HAP-1 (cell line): ENCODE measurements around the gene ENDOD1.
"Not testable (repeated sequence)": the region's sequence is repeated elsewhere in the genome, so short reads cannot be mapped to it uniquely, and the experiment has no call there.

Source experiments
- DNase-seq, 2 experiments: peaks; one replicate each; pipeline ENCODE4 v3.0.0-alpha.2; 2016 to 2020; ENCODE audit warnings: low spot score in 2 of 2
- H3K27me3 ChIP-seq: fragments of 250-450 bp; sonication (Bioruptor Pico); 2 replicates; pipeline ENCODE4 v1.5.1; 2020; ENCODE audit warnings: low read depth, mild to moderate bottlenecking, moderate library complexity
- H3K36me3 ChIP-seq: fragments of 250-450 bp; sonication (Bioruptor Pico); replicated peaks from 2 replicates; pipeline ENCODE4 v1.5.1; 2020; ENCODE audit warnings: mild to moderate bottlenecking
- H3K4me1 ChIP-seq: fragments of 250-450 bp; sonication (Bioruptor Pico); 2 replicates; pipeline ENCODE4 v1.5.1; 2020; ENCODE audit warnings: mild to moderate bottlenecking
- H3K4me3 ChIP-seq: fragments of 250-450 bp; sonication (Bioruptor Pico); 2 replicates; pipeline ENCODE4 v1.5.1; 2020; ENCODE audit warnings: mild to moderate bottlenecking, moderate library complexity
- H3K9me3 ChIP-seq: fragments of 250-450 bp; sonication (Bioruptor Pico); 2 replicates; pipeline ENCODE4 v1.5.1; 2020; ENCODE audit warnings: mild to moderate bottlenecking, moderate library complexity
- in situ Hi-C: fragments of 300-500 bp; cut with MboI; formaldehyde crosslinking; loops from 3 replicates; pipeline ENCODE4 v1.14.3; 2020; ENCODE audit warnings: low sequenced_read_pairs, inconsistent platforms, mixed read lengths

The ENDOD1 gene

DNA sequence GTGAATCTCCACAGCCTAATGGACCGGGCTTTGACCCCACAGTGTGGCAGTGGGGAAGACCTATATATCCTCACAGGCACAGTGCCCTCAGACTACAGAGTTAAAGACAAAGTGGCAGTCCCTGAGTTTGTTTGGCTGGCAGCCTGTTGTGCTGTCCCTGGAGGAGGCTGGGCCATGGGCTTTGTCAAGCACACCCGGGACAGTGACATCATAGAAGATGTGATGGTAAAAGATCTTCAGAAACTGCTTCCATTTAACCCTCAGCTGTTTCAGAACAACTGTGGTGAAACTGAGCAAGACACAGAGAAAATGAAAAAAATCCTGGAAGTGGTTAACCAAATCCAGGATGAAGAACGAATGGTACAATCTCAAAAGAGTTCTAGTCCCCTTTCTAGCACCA lies 39.0 kb downstream of the ENDOD1 start:
- in situ Hi-C loops = no loop called here
- Histone ChIP-seq H3K27me3 (no peaks in the 10 kb centered on the region), H3K4me1 (no peaks in the 10 kb centered on the region), H3K9me3 (no peaks in the 10 kb centered on the region), H3K36me3 (no peaks in the 10 kb centered on the region), H3K4me3 (no peak overlapping the region)
- DNase-seq = no peak

DNA sequence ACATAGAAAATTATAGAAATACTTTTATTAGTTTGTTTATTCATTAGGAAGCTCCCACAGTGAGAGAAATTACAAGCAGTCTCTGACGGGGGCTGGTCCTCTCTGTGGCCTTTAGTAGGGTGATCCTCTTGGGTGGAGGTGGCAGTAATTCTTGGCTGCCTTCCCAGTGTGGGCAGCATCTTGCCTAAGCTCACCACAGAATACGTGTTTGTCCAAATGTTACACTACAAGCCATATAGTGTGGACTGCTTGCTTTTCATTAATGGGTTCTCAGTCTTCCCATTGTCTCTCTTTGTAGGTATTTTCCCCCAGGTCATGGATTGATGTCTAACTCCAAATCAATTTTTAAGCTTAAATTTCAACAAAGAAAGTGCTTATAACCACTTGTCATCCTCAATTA lies 43.3 kb downstream of the ENDOD1 start:
- DNase-seq = no peak
- Histone ChIP-seq H3K4me3 (no peak overlapping the region), H3K4me1 (no peaks in the 10 kb centered on the region), H3K9me3 (no peaks in the 10 kb centered on the region), H3K36me3 (no peaks in the 10 kb centered on the region), H3K27me3 (no peaks in the 10 kb centered on the region)
- in situ Hi-C loops = no loop called here

DNA sequence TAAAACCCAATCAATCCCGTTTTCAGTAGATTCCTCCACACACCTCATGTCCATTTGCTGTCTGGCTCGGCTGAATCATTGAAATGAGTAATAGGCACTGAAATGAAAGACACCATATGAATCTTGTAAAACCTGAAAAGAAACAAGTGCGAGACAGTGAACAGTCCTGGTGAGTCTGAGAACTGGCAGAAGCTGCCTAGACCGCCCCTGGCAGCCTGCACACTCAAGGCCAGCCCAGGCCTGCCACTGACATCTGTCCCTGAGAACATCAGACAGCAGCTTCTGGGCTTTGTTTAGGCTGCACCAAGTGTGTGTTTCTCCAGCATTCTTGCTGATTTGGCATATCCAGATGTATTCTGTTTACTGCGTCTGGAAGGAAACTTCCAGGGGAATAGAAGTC lies 44.8 kb downstream of the ENDOD1 start:
- Histone ChIP-seq H3K36me3 (no peaks in the 10 kb centered on the region), H3K27me3 (no peaks in the 10 kb centered on the region; the same call in 1 of the 2 replicates), H3K4me3 (no peak overlapping the region), H3K4me1 (no peaks in the 10 kb centered on the region), H3K9me3 (no peaks in the 10 kb centered on the region)
- DNase-seq = no peak
- in situ Hi-C loops = no loop called here

DNA sequence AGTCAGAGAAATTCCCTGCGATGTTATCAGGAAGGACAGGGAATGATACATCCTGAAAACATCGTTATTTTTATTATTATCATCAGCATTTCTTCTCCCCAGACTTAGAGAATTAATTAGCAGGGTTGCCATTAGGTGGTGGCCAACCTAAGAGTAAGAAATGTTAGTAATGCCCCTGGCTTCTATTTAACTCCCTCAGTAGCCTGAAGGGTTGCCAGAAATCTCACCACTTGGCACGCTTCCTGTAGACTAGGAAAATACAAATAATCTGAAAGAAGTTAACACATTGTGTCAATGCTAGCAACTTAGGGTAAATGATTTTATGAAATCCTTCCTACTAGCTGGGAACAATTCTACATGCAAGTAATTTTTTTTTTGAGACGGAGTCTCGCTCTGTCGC lies 45.5 kb downstream of the ENDOD1 start:
- H3K4me3 ChIP-seq = no peak overlapping the region
- in situ Hi-C loops = no loop called here

DNA sequence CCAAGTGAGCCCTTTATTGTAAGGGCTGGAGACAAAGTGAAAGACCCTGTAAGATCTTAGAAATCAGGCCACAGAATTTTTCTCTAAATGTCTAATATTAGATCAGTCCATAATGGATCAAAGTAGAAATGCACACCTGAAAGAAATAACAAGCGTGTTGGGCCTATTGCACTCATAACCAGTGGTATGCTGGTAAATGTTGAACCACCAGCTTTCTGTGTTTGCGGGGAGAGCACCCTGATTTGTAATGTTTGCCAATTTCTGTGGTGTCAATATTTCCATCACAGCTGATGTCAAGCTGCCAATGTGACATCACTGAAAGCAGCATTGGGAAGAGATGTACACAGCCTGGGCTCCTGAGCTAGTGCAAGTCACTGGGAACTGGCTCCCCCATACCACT lies 46.2 kb downstream of the ENDOD1 start:
- in situ Hi-C loops = no loop called here
- no peak overlapping the region for H3K4me3 ChIP-seq
- peaks cover 6% of the 10 kb centered on the region for H3K27me3 ChIP-seq
- no peaks in the 10 kb centered on the region for H3K9me3 ChIP-seq
- DNase-seq = no peak
- H3K4me1 ChIP-seq = no peaks in the 10 kb centered on the region
- H3K36me3 ChIP-seq = no peaks in the 10 kb centered on the region

More for the DNA sequence above, 45.5 kb downstream of the ENDOD1 start:
- no peak for DNase-seq
- Histone ChIP-seq H3K36me3 (no peaks in the 10 kb centered on the region), H3K4me1 (no peaks in the 10 kb centered on the region), H3K27me3 (peaks cover 4% of the 10 kb centered on the region), H3K9me3 (no peaks in the 10 kb centered on the region)

DNA sequence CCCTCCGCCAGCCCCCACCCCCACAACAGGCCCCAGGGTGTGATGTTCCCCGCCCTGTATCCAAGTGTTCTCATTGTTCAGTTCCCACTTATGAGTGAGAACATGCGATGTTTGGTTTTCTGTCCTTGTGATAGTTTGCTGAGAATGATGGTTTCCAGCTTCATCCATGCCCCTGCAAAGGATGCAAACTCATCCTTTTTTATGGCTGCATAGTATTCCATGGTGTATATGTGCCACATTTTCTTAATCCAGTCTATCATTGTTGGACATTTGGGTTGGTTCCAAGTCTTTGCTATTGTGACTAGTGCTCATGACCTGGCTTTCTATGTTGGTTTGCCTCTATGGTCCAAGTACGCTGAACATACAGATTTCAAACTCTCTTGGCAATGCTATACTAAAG lies 47.1 kb downstream of the ENDOD1 start:
- in situ Hi-C loops, H3K27me3 ChIP-seq, H3K36me3 ChIP-seq, DNase-seq, H3K4me3 ChIP-seq, H3K4me1 ChIP-seq, H3K9me3 ChIP-seq: not testable (repeated sequence)

DNA sequence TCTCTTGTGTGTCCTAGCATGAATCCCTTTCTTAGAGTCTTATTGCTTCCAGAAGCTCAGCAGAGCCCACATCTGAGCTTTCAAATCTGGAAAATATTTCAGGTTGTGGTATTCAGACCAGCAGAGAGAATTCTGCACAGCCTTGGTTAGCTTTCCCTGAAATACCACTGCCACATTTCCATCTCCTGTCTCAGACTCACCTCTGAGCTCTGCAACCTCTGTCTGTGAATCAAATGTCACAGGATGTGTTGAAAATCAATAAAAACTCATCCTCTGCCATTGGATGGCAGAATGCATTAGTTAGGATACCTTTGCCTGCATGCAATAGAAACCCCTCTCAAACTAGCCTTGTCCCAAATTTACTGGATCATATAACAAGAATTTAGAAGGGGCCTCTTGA lies 47.7 kb downstream of the ENDOD1 start:
- DNase-seq = no peak
- in situ Hi-C loops = no loop called here
- no peaks in the 10 kb centered on the region for H3K9me3 ChIP-seq
- no peaks in the 10 kb centered on the region for H3K4me1 ChIP-seq
- H3K36me3 ChIP-seq = no peaks in the 10 kb centered on the region
- H3K4me3 ChIP-seq = no peak overlapping the region
- H3K27me3 ChIP-seq = peaks cover 6% of the 10 kb centered on the region

DNA sequence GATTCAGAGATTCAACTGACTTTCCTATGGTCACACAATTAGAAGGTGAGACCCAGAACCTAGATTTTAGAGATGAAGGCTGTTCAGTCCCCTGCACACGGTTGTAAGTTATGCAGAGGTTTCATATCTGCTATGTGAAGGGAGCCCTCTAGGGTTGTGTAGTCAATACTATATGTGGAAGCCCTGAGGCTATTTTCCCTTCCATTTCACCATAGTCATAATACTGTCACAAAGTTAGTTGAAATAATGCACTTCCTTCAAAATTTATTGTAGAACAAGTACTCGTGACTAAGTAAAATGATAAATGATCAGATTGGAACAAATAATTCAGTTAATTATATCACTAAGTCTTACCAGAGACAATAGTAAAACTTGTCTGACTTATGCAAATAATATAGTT lies 48.8 kb downstream of the ENDOD1 start:
- DNase-seq = no peak
- Histone ChIP-seq H3K9me3 (no peaks in the 10 kb centered on the region), H3K4me1 (no peaks in the 10 kb centered on the region), H3K4me3 (no peak overlapping the region), H3K36me3 (no peaks in the 10 kb centered on the region), H3K27me3 (peaks cover 6% of the 10 kb centered on the region)
- in situ Hi-C loops = no loop called here

DNA sequence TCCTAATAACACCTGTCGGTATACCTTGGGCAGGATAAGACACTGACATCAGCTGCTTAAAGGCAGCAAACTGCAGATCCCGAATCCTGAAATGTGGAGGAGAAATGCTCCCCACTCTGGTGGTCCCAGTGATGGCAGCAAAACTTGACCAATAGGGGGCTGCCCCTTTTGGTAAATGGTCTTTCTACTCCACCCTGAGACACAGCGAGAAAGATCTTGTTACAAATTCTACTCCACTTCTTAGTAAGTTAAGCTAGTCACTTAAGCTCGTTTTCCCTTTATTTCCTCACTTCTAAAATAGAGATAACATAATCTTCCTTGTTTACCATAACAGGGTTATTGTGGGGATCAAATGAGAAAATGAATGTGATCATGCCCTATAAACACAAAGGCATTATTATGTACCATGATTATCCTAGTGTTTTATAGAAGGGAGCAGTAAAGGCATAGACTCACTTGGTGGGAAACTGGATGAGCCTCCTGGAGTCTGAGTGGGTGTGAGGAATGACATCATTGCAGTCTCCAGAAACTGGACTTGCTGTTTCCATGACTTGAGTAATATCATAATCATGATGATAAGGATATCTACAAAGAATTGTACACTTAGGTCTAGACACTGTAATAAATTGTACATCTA lies 50.9 kb downstream of the ENDOD1 start:
- in situ Hi-C loops = loop anchor here (10.0 kb wide), 1 partner anchor 624 kb away; no protein-coding TSS in a partner anchor

DNA sequence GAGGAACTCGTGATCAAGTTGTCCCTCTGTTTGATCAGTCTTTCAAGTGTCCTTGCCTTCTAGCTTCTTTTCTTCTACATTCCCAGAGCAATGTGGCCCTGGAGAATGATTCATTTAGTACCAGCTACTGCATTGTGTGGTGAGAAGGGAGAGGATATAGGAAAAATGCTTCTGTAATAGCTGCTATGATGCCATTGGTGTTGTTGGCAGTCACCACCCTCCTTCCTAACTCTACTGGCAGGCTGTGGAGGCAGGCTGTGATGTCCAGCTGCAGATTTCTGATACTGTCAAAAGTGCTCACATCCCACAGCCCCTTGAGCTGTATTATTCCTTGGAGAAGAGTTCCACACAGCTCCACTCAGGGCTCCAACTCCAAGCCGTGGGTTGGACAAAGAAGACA lies 52.8 kb downstream of the ENDOD1 start:
- H3K9me3 ChIP-seq = no peaks in the 10 kb centered on the region
- DNase-seq = no peak
- no peak overlapping the region for H3K4me3 ChIP-seq
- in situ Hi-C loops = loop anchor here (10.0 kb wide), 1 partner anchor 622 kb away; no protein-coding TSS in a partner anchor
- H3K4me1 ChIP-seq = no peaks in the 10 kb centered on the region
- no peaks in the 10 kb centered on the region for H3K36me3 ChIP-seq
- peaks cover 6% of the 10 kb centered on the region for H3K27me3 ChIP-seq

More for the DNA sequence above, 50.9 kb downstream of the ENDOD1 start:
- Histone ChIP-seq H3K4me1 (no peaks in the 10 kb centered on the region), H3K27me3 (peaks cover 6% of the 10 kb centered on the region), H3K4me3 (no peak overlapping the region), H3K36me3 (no peaks in the 10 kb centered on the region), H3K9me3 (no peaks in the 10 kb centered on the region)
- no peak for DNase-seq

DNA sequence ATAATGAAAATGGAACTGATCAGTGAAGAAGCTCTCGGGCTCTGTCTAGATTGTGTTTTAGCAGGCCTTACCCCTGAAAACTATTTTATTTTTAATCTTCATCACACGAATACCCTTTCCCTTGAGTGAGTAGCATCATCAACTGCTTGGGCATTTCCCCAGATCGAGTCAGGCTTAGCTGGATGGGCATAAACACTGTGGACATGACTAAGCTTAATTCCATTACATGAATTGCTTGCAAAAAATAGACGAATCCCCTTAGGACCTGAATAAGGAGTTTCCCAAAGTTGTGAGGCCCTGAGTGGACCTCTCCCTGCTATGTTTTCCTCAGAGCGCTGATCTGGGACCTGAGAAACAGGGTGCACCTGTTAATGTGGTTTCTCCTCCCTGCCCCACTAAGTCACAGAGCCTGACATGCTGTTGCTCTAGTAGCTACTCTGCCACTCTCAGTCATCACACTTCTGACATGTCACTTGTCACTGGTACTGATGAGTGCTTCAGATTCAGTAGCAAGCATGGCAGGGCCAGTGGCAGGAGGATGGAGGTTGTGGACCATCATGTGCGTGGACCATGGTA lies 53.5 kb downstream of the ENDOD1 start:
- Histone ChIP-seq H3K4me3 (no peak overlapping the region), H3K36me3 (no peaks in the 10 kb centered on the region), H3K9me3 (no peaks in the 10 kb centered on the region), H3K4me1 (no peaks in the 10 kb centered on the region), H3K27me3 (peaks cover 6% of the 10 kb centered on the region)
- no peak for DNase-seq
- in situ Hi-C loops = loop anchor here (10.0 kb wide), 1 partner anchor 622 kb away; no protein-coding TSS in a partner anchor

DNA sequence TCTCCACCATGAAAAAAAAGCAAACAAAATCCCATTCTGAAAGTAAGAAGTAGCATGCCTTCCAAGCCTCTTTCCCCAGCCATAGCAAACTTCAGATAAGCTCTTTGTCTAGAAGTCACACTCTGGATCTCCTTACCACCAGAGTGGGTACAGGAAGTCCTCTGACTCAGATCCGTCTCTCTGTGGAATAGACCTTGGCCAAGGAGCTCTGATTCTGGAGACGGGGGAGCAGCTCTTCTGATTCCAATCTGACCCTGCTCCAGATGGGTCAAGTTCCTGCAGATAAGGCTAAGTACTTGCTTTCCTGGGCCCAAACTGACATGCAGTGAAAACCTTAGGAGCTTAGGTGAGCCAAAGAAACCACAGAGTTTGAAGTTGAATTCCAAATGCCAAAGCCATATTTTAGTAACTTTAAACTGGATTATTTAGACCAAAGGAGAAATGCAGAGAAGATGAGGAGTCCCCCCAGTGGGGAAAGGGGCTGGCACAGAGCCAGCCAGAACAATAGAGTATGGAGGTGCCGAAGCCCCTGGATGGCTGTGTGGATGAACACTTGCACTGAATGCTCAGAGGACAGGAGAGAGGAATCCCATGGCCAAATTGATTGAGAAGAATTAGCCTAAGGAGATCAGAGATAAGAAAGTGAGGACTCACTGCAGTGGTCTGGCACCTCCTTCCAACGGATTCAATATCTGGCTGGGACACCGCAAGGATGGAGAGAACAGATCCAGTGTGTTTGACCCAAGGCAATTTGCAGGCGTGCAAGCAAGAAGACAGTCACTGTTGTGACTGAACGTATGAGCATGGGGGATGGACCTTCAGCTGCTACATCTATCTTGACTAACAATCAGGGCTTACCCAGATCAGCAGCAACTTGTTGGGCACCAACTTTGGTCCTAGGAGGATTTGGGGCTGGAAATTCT lies 54.9 kb downstream of the ENDOD1 start:
- DNase-seq = no peak
- in situ Hi-C loops = loop anchor here (10.0 kb wide), 1 partner anchor 620 kb away; no protein-coding TSS in a partner anchor
- H3K9me3 ChIP-seq = no peaks in the 10 kb centered on the region
- H3K4me1 ChIP-seq = no peaks in the 10 kb centered on the region
- H3K27me3 ChIP-seq = peaks cover 6% of the 10 kb centered on the region
- H3K4me3 ChIP-seq = no peak overlapping the region
- no peaks in the 10 kb centered on the region for H3K36me3 ChIP-seq

DNA sequence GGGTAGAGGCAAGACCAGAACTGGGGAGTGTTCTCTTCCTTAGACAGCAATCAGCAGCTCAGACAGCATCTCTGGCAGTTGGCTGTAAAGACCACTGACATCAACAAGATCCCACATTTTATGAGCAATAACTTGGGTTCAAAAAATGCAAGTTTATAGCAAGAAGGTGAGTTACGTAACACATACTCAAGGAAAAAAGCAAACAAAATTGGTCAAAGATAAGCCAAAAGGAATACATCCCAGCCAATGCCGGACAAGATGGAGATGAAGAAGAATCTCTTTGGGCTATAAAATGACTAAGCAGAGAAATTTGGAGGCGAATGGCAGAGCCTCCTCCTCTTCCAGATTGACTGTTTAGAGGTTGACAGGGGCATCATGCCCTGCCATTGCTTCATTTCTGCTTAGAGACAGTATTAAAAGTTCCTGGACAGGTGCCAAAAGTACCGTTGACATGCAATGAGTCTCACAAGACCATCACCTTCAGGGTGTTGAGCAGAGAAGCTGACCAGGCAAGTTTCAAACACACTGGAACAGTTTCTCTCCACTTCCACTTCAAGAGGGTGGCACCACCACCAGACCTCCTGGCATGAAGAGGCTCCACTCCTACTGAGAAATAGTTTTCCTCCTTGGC lies 55.9 kb downstream of the ENDOD1 start:
- no peaks in the 10 kb centered on the region for H3K36me3 ChIP-seq
- H3K4me1 ChIP-seq = no peaks in the 10 kb centered on the region
- no peaks in the 10 kb centered on the region for H3K27me3 ChIP-seq
- in situ Hi-C loops = loop anchor here (10.0 kb wide), 1 partner anchor 619 kb away; no protein-coding TSS in a partner anchor
- H3K4me3 ChIP-seq = no peak overlapping the region
- no peak for DNase-seq
- H3K9me3 ChIP-seq = no peaks in the 10 kb centered on the region
